GM21360 (cell line): Measurements from ENCODE around the gene SLC39A6.
"Not testable (repeated sequence)": the region's sequence is repeated elsewhere in the genome, so short reads cannot be mapped to it uniquely, and the experiment has no call there.

Experiments
- ATAC-seq: cut with Tn5 transposase; IDR thresholded peaks from one replicate; pipeline ENCODE4 v1.9.1; 2021; ENCODE audit warnings: mild to moderate bottlenecking, moderate library complexity; ENCODE audit not compliant: unreplicated experiment

SLC39A6 gene

DNA sequence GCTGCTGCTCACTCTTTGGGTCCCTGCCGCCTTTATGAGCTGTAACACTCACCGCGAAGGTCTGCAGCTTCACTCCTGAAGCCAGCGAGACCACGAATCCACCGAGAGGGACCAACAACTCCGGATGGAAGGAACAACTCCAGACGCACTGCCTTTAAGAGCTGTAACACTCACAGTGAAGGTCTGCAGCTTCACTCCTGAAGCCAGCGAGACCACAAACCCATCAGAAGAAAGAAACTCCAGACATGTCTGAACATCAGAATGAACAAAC lies 64.4 kb downstream of the SLC39A6 start:
- ATAC-seq: not testable (repeated sequence)

DNA sequence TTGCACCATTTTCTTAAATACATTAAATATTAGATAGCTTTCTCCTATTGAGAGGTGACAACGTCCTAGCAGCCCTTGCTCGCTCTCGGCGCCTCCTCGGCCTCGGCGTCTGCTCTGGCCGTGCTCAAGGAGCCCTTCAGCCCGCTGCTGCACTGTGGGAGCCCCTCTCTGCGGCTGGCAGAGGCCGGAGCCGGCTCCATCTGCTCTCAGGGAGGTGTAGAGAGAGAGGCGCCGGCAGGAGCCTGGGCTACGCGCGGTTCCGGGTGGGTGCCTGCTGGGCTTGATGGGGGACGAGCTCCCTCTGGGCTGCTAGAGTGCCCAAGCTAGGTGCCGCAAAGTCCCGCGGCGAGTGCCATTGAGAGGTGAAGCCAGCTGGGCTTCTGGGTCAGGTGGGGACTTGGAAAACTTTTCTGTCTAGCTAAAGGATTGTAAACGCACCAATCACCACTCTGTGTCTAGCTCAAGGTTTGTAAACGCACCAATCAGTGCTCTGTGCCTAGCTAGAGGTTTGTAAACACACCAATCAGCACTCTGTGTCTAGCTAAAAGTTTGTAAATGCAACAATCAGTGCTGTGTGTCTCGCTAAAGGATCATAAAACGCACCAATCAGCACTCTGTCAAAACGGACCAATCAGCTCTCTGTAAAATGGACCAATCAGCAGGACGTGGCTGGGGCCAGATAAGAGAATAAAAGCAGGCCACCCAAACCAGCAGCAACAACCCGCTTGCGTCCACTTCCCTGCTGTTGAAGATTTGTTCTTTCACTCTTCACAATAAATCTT lies 64.9 kb downstream of the SLC39A6 start:
- ATAC-seq: no peak

- ATAC-seq: no peak
These were observed 70.5 kb downstream of the SLC39A6 start for GRCh38 chr18:36058674-36059073.
